Gastrocnemius medialis (tissue), 4 donors: Measurements from ENCODE around the gene RERE. TPM values are rescaled to one million over a fixed set of nuclear protein-coding genes. Genes with fewer than 3 reads are reported as not detected.

ENCODE experiments used
- ATAC-seq, 2 donors: fragments of 150-250 bp; one replicate each; pipeline ENCODE4 v1.9.1; 2016
- DNase-seq, 2 donors: peaks; one replicate each; pipeline ENCODE4 v3.0.0-alpha.2; 2019
- H3K27ac ChIP-seq, 4 donors: fragments of 200-600 bp; sonication (generic); 1 replicate in 1 of 4; 2 replicates in 3 of 4; pipeline ENCODE4 v1.5.1; 2016 to 2018; ENCODE audit warnings: mild to moderate bottlenecking in 2 of 4, moderate library complexity in 1 of 4
- H3K27me3 ChIP-seq, 3 donors: fragments of 200-600 bp; sonication (generic) in 2 of 3; 1 replicate in 1 of 3; 2 replicates in 2 of 3; pipeline versions ENCODE4 v1.5.1 to v1.6.0; 2016 to 2019; ENCODE audit warnings: mild to moderate bottlenecking in 1 of 3, moderate library complexity in 1 of 3
- H3K36me3 ChIP-seq, 2 donors: fragments of 200-600 bp; sonication (generic) in 1 of 2; one replicate each; pipeline ENCODE4 v1.5.1; 2017 to 2018
- H3K4me1 ChIP-seq, 2 donors: fragments of 200-600 bp; sonication (generic) in 1 of 2; one replicate each; pipeline ENCODE4 v1.5.1; 2016 to 2017; ENCODE audit warnings: mild to moderate bottlenecking in 2 of 2
- H3K4me3 ChIP-seq, 4 donors: fragments of 200-600 bp; sonication (generic) in 3 of 4; 1 replicate in 1 of 4; 2 replicates in 3 of 4; pipeline ENCODE4 v1.5.1; 2016 to 2019; ENCODE audit warnings: mild to moderate bottlenecking in 2 of 4
- H3K9me3 ChIP-seq, 3 donors: fragments of 200-600 bp; sonication (generic) in 2 of 3; 1 replicate in 1 of 3; 2 replicates in 2 of 3; pipeline ENCODE4 v1.5.1; 2016 to 2019
- CTCF ChIP-seq, 5 experiments: fragments of 450-650 bp in 3 of 5; fragments of 200-600 bp in 2 of 5; sonication (generic) in 2 of 5; IDR thresholded peaks in 4 of 5; conservative IDR thresholded peaks in 1 of 5; 1 replicate in 4 of 5; 2 replicates in 1 of 5; pipeline ENCODE4 v1.5.1; 2016 to 2019; ENCODE audit warnings: antibody characterized with exemption in 5 of 5, mild to moderate bottlenecking in 3 of 5, moderate library complexity in 3 of 5
- POLR2A ChIP-seq, 2 donors: fragments of 450-650 bp; IDR thresholded peaks; one replicate each; pipeline ENCODE4 v1.6.1; 2017; ENCODE audit warnings: antibody characterized with exemption in 2 of 2, mild to moderate bottlenecking in 2 of 2, moderate library complexity in 2 of 2
- in situ Hi-C, 4 donors: fragments of 200-750 bp; cut with MboI; loops; one replicate each; pipeline versions ENCODE4 v1.15.0 to v1.8.0; 2017; ENCODE audit warnings: low sequenced_read_pairs in 4 of 4
- intact Hi-C: fragments of 100-400 bp; cut with DNase I; formaldehyde crosslinking; loops from one replicate; pipeline ENCODE4 v1.15.1; 2023; ENCODE audit warnings: low total_unique reads
- total RNA-seq, 4 donors: library from RNA; depleted of rRNA; stranded (reverse); fragments of >200 nt; gene quantifications; one replicate each; pipeline versions ENCODE4 v1.1.0 to v1.2.3, GENCODE V29; 2016

RERE gene
- total RNA-seq, 4 donors from 2014 or later: 60.8 to 106 (median 102) TPM

GRCh38 chr1:8807004-8807403, 10.4 kb downstream of the RERE start:
- H3K9me3 ChIP-seq: no peaks in the 10 kb centered on the region
- peaks cover 5 to 11% of the 10 kb centered on the region in 2 donors for H3K4me1 ChIP-seq
- no peak overlapping the region for H3K27ac ChIP-seq
- H3K36me3 ChIP-seq: no peaks in the 10 kb centered on the region
- ATAC-seq (no peak), DNase-seq (no peak)
- TF ChIP-seq POLR2A (IDR thresholded peaks at IDR 0.05): no peak
- no peak for TF ChIP-seq CTCF (IDR thresholded peaks at IDR 0.05 in 4 of 5, conservative IDR thresholded peaks at IDR 0.05 in 1 of 5)
- intact Hi-C loops: no loop called here
- in situ Hi-C loops: no loop called here
- H3K27me3 ChIP-seq: no peaks in the 10 kb centered on the region
- no peak overlapping the region for H3K4me3 ChIP-seq

- H3K4me3 ChIP-seq: no peak overlapping the region
- no peaks in the 10 kb centered on the region for H3K9me3 ChIP-seq
- no peak for ATAC-seq
- DNase-seq: no peak
- in situ Hi-C loops: no loop called here
- H3K27me3 ChIP-seq: no peaks in the 10 kb centered on the region
- no peaks in the 10 kb centered on the region for H3K36me3 ChIP-seq
- TF ChIP-seq POLR2A (IDR thresholded peaks at IDR 0.05): no peak
- no peak for TF ChIP-seq CTCF (IDR thresholded peaks at IDR 0.05 in 4 of 5, conservative IDR thresholded peaks at IDR 0.05 in 1 of 5)
- intact Hi-C loops: no loop called here
- peaks cover 0 to 4% of the 10 kb centered on the region in 2 donors for H3K4me1 ChIP-seq
- no peak overlapping the region for H3K27ac ChIP-seq
These were observed 17.0 kb downstream of the RERE start for GRCh38 chr1:8800416-8800815.

- intact Hi-C loops: no loop called here
- no peak for TF ChIP-seq POLR2A (IDR thresholded peaks at IDR 0.05)
- TF ChIP-seq CTCF (IDR thresholded peaks at IDR 0.05 in 4 of 5, conservative IDR thresholded peaks at IDR 0.05 in 1 of 5): no peak
- H3K27ac ChIP-seq: no peak overlapping the region
- H3K4me1 ChIP-seq: no peaks in the 10 kb centered on the region
- H3K9me3 ChIP-seq: no peaks in the 10 kb centered on the region
- DNase-seq: no peak
- in situ Hi-C loops: no loop called here
- no peaks in the 10 kb centered on the region for H3K27me3 ChIP-seq
- no peaks in the 10 kb centered on the region for H3K36me3 ChIP-seq
- no peak overlapping the region for H3K4me3 ChIP-seq
- ATAC-seq: no peak
These were observed 20.2 kb downstream of the RERE start for GRCh38 chr1:8797216-8797615.

- no peak overlapping the region for H3K27ac ChIP-seq
- H3K4me1 ChIP-seq: peaks cover 0 to 3% of the 10 kb centered on the region in 2 donors
- no peaks in the 10 kb centered on the region for H3K36me3 ChIP-seq
- H3K9me3 ChIP-seq: no peaks in the 10 kb centered on the region
- in situ Hi-C loops (no loop called here), intact Hi-C loops (no loop called here)
- H3K4me3 ChIP-seq: no peak overlapping the region
- no peaks in the 10 kb centered on the region for H3K27me3 ChIP-seq
- no peak for TF ChIP-seq CTCF (IDR thresholded peaks at IDR 0.05 in 4 of 5, conservative IDR thresholded peaks at IDR 0.05 in 1 of 5)
- TF ChIP-seq POLR2A (IDR thresholded peaks at IDR 0.05): no peak
- ATAC-seq: no peak
- DNase-seq: no peak
These were observed 20.6 kb downstream of the RERE start for GRCh38 chr1:8796812-8797211.

GRCh38 chr1:8794605-8795004, 22.8 kb downstream of the RERE start:
- ATAC-seq: no peak
- intact Hi-C loops: no loop called here
- peaks cover 12 to 19% of the 10 kb centered on the region in 2 donors for H3K4me1 ChIP-seq
- in situ Hi-C loops: no loop called here
- no peak overlapping the region for H3K27ac ChIP-seq
- TF ChIP-seq CTCF (IDR thresholded peaks at IDR 0.05 in 4 of 5, conservative IDR thresholded peaks at IDR 0.05 in 1 of 5): no peak
- TF ChIP-seq POLR2A (IDR thresholded peaks at IDR 0.05): no peak
- H3K4me3 ChIP-seq: no peak overlapping the region
- H3K27me3 ChIP-seq: no peaks in the 10 kb centered on the region
- no peaks in the 10 kb centered on the region for H3K36me3 ChIP-seq
- no peaks in the 10 kb centered on the region for H3K9me3 ChIP-seq
- no peak for DNase-seq
